H1 (cell line): ENCODE data around the gene EEPD1. TPM values are rescaled to one million over a fixed set of nuclear protein-coding genes. Genes with fewer than 3 reads are reported as not detected.

ENCODE experiments used
- CTCF ChIA-PET: fragments of 300-600 bp; sonication (Branson Sonifier 250); formaldehyde crosslinking; loops from one replicate; lab custom pipeline; 2021; ENCODE audit not compliant: partially characterized antibody; lab: Charles Lee
- POLR2A ChIA-PET: fragments of 300-600 bp; sonication (Branson Sonifier 250); formaldehyde crosslinking; loops from one replicate; lab custom pipeline; 2021; ENCODE audit warnings: inconsistent platforms; ENCODE audit not compliant: partially characterized antibody; lab: Charles Lee
- DNase-seq, 2 experiments: peaks; one replicate each; pipeline versions ENCODE4 v3.0.0 to v3.0.0-alpha.2; 2010 to 2022; ENCODE audit warnings: low spot score in 2 of 2, low read depth in 1 of 2, mixed read lengths in 1 of 2
- FAIRE-seq: peaks from 2 replicates; lab custom pipeline; 2011; peaks lifted over from hg19 to GRCh38; lab: Jason Lieb, UNC
- H2AFZ ChIP-seq: 2 replicates; pipeline ENCODE4 v1.8.1; 2012; ENCODE audit warnings: low read length, inconsistent platforms
- H2AK5ac ChIP-seq: 2 replicates; pipeline ENCODE4 v1.6.1; 2013; ENCODE audit warnings: low read depth, low read length
- H2BK120ac ChIP-seq: replicated peaks from 2 replicates; pipeline ENCODE3; 2013; ENCODE audit warnings: low read depth, low read length, inconsistent platforms
- H2BK12ac ChIP-seq: 2 replicates; pipeline ENCODE4 v1.6.1; 2013; ENCODE audit warnings: low read depth, low read length
- H2BK15ac ChIP-seq: 2 replicates; pipeline ENCODE4 v1.6.1; 2013; ENCODE audit warnings: low read length
- H2BK20ac ChIP-seq: 2 replicates; pipeline ENCODE4 v1.6.1; 2013; ENCODE audit warnings: low read length
- H2BK5ac ChIP-seq: 2 replicates; pipeline ENCODE4 v1.6.1; 2013; ENCODE audit warnings: low read depth, low read length
- H3K14ac ChIP-seq: 2 replicates; pipeline ENCODE4 v1.6.1; 2013; ENCODE audit warnings: inconsistent platforms; ENCODE audit not compliant: insufficient read length
- H3K18ac ChIP-seq: 2 replicates; pipeline ENCODE4 v1.6.1; 2013; ENCODE audit warnings: low read length; ENCODE audit errors: extremely low read depth
- H3K23ac ChIP-seq: 2 replicates; pipeline ENCODE4 v1.6.1; 2013; ENCODE audit warnings: inconsistent platforms; ENCODE audit not compliant: insufficient read length
- H3K23me2 ChIP-seq: 2 replicates; pipeline ENCODE4 v1.6.1; 2013; ENCODE audit warnings: low read depth, low read length
- H3K27ac ChIP-seq: 2 replicates; pipeline ENCODE4 v1.6.1; 2011; ENCODE audit warnings: low read depth, low read length, inconsistent platforms
- H3K27me3 ChIP-seq, 4 experiments: replicated peaks in 1 of 4; 1 replicate in 1 of 4; 2 replicates in 3 of 4; pipeline versions ENCODE4 v1.6.1 to v1.8.1; 2011 to 2013; ENCODE audit warnings: low read length in 3 of 4, mild to moderate bottlenecking in 3 of 4, inconsistent platforms in 2 of 4, mixed read lengths in 2 of 4, moderate library complexity in 1 of 4; ENCODE audit not compliant: control insufficient read depth in 3 of 4, insufficient read depth in 3 of 4; ENCODE audit errors: extremely low read depth in 1 of 4
- H3K36me3 ChIP-seq, 4 experiments: 2 replicates each; pipeline versions ENCODE4 v1.6.1 to v1.8.1; 2011 to 2013; ENCODE audit warnings: mild to moderate bottlenecking in 4 of 4, low read length in 3 of 4, moderate library complexity in 2 of 4, control low read depth in 1 of 4, inconsistent platforms in 1 of 4; ENCODE audit not compliant: insufficient read depth in 4 of 4, control insufficient read depth in 2 of 4
- H3K4ac ChIP-seq: replicated peaks from 2 replicates; pipeline ENCODE3; 2013; ENCODE audit warnings: low read length, low read depth, mixed read lengths, inconsistent platforms; ENCODE audit not compliant: insufficient read length
- H3K4me1 ChIP-seq, 4 experiments: replicated peaks in 1 of 4; 1 replicate in 1 of 4; 2 replicates in 3 of 4; pipeline versions ENCODE4 v1.6.1 to v1.8.1; 2011 to 2013; ENCODE audit warnings: low read length in 3 of 4, inconsistent platforms in 2 of 4, mixed read lengths in 1 of 4; ENCODE audit not compliant: insufficient read depth in 4 of 4, control insufficient read depth in 3 of 4
- H3K4me2 ChIP-seq, 2 experiments: 2 replicates each; pipeline versions ENCODE4 v1.6.1 to v1.8.1; 2011 to 2013; ENCODE audit warnings: low read depth in 2 of 2, low read length in 2 of 2, control low read depth in 1 of 2, inconsistent platforms in 1 of 2, mild to moderate bottlenecking in 1 of 2; ENCODE audit not compliant: insufficient read depth in 1 of 2
- H3K4me3 ChIP-seq, 4 experiments: fragments of 200-600, 300-600 bp in 1 of 4; sonication (generic), shearing (Covaris generic), sonication (Bioruptor Twin) in 1 of 4; 2 replicates each; pipeline versions ENCODE4 v1.5.1 to v1.8.1; 2011 to 2016; ENCODE audit warnings: low read length in 4 of 4, low read depth in 3 of 4, control low read depth in 2 of 4, inconsistent platforms in 2 of 4, mild to moderate bottlenecking in 2 of 4, mixed read lengths in 1 of 4, moderate library complexity in 1 of 4; ENCODE audit not compliant: insufficient read depth in 2 of 4; ENCODE audit errors: extremely low read depth in 1 of 4
- H3K56ac ChIP-seq: replicated peaks from 2 replicates; pipeline ENCODE3; 2013; ENCODE audit warnings: low read depth, mild to moderate bottlenecking, mixed read lengths, low read length, inconsistent platforms; ENCODE audit not compliant: insufficient read length
- H3K79me1 ChIP-seq: 2 replicates; pipeline ENCODE4 v1.6.1; 2013; ENCODE audit warnings: low read depth, low read length, control low read depth
- H3K79me2 ChIP-seq, 2 experiments: 2 replicates each; pipeline versions ENCODE4 v1.6.1 to v1.8.1; 2012 to 2013; ENCODE audit warnings: low read length in 2 of 2, mild to moderate bottlenecking in 2 of 2, inconsistent platforms in 1 of 2; ENCODE audit not compliant: insufficient read depth in 2 of 2, control insufficient read depth in 1 of 2
- H3K9ac ChIP-seq, 4 experiments: replicated peaks in 1 of 4; 1 replicate in 1 of 4; 2 replicates in 3 of 4; pipeline versions ENCODE4 v1.6.1 to v1.8.1; 2011 to 2013; ENCODE audit warnings: low read depth in 3 of 4, low read length in 3 of 4, control low read depth in 2 of 4, mild to moderate bottlenecking in 2 of 4, moderate library complexity in 2 of 4, inconsistent platforms in 1 of 4; ENCODE audit errors: extremely low read depth in 1 of 4
- H3K9me3 ChIP-seq, 2 experiments: 2 replicates each; pipeline versions ENCODE4 v1.6.1 to v1.8.1; 2012 to 2013; ENCODE audit warnings: mild to moderate bottlenecking in 2 of 2, moderate library complexity in 2 of 2, control low read depth in 1 of 2, inconsistent platforms in 1 of 2, low read depth in 1 of 2, low read length in 1 of 2, mixed read lengths in 1 of 2; ENCODE audit not compliant: insufficient read depth in 2 of 2
- H4K20me1 ChIP-seq, 2 experiments: replicated peaks in 1 of 2; 2 replicates each; pipeline versions ENCODE3 to v1.8.1; 2011 to 2013; ENCODE audit warnings: inconsistent platforms in 2 of 2, low read length in 2 of 2, mild to moderate bottlenecking in 1 of 2; ENCODE audit not compliant: insufficient read depth in 2 of 2, control insufficient read depth in 1 of 2
- H4K5ac ChIP-seq: 2 replicates; pipeline ENCODE4 v1.6.1; 2013; ENCODE audit warnings: low read length, low read depth, mixed read lengths, inconsistent platforms; ENCODE audit not compliant: insufficient read length
- H4K8ac ChIP-seq: 2 replicates; pipeline ENCODE4 v1.8.0; 2013; ENCODE audit warnings: mild to moderate bottlenecking, moderate library complexity, low read length, inconsistent platforms; ENCODE audit not compliant: insufficient read depth; ENCODE audit errors: extremely low read depth
- H4K91ac ChIP-seq: replicated peaks from 2 replicates; pipeline ENCODE3; 2013; ENCODE audit warnings: low read length, mixed read lengths, inconsistent platforms; ENCODE audit not compliant: insufficient read length
- CREB1 ChIP-seq: IDR thresholded peaks from 2 replicates; pipeline ENCODE4 v1.6.1; 2012; ENCODE audit warnings: inconsistent platforms
- KDM1A ChIP-seq: fragments of 200-600, 300-600 bp; sonication (generic); IDR thresholded peaks from 2 replicates; pipeline ENCODE4 v1.7.1; 2016; ENCODE audit warnings: mild to moderate bottlenecking, low read length, borderline replicate concordance
- MAX ChIP-seq: IDR thresholded peaks from 2 replicates; pipeline ENCODE4 v1.6.1; 2012; ENCODE audit warnings: inconsistent platforms
- RFX5 ChIP-seq: IDR thresholded peaks from 2 replicates; pipeline ENCODE4 v1.6.1; 2011; ENCODE audit warnings: low read depth, low read length, improper control_type of control experiment, borderline replicate concordance
- SIN3A ChIP-seq, 2 experiments: IDR thresholded peaks in 1 of 2; conservative IDR thresholded peaks in 1 of 2; 2 replicates each; pipeline ENCODE4 v1.6.1; 2011 to 2012; ENCODE audit warnings: low read length in 2 of 2, improper control_type of control experiment in 1 of 2, low read depth in 1 of 2, mild to moderate bottlenecking in 1 of 2
- SRF ChIP-seq: IDR thresholded peaks from 2 replicates; pipeline ENCODE4 v1.6.1; 2011; ENCODE audit warnings: mild to moderate bottlenecking, low read depth, low read length, moderate library complexity
- TAF7 ChIP-seq: optimal IDR thresholded peaks from 2 replicates; pipeline ENCODE3; 2011; ENCODE audit warnings: low read depth, mild to moderate bottlenecking, inconsistent platforms, low read length, moderate library complexity, borderline replicate concordance
- TCF12 ChIP-seq: IDR thresholded peaks from 2 replicates; pipeline ENCODE4 v1.6.1; 2011; ENCODE audit warnings: low read depth, mild to moderate bottlenecking, low read length
- TEAD4 ChIP-seq: IDR thresholded peaks from 2 replicates; pipeline ENCODE4 v1.6.1; 2012; ENCODE audit warnings: low read depth, low read length, inconsistent platforms, mixed read lengths
- USF2 ChIP-seq: IDR thresholded peaks from 2 replicates; pipeline ENCODE4 v1.6.1; 2011; ENCODE audit warnings: low read length, improper control_type of control experiment
- ZNF274 ChIP-seq: IDR thresholded peaks from 2 replicates; pipeline ENCODE4 v1.7.0; 2012; ENCODE audit warnings: low read length, borderline replicate concordance; ENCODE audit errors: extremely low read depth
- WGBS, 2 experiments: shearing (Covaris generic) in 1 of 2; methylation state at CpG; one replicate each; pipeline versions ENCODE4 v1.1.6 to v1.1.7; 2013 to 2015; ENCODE audit warnings: low lambda C conversion rate in 2 of 2, mixed read lengths in 2 of 2, inconsistent platforms in 1 of 2, low coverage in 1 of 2, missing lambda C conversion rate in 1 of 2; ENCODE audit not compliant: insufficient replicate concordance in 2 of 2, insufficient coverage in 1 of 2, insufficient read length in 1 of 2; ENCODE audit errors: extremely low coverage in 1 of 2, missing lambda C conversion rate in 1 of 2; 5-methylcytosine and 5-hydroxymethylcytosine counted together
- polyA plus RNA-seq, 7 experiments: library from polyadenylated mRNA; depleted of rRNA in 3 of 7; stranded (reverse) in 5 of 7; unstranded in 2 of 7; fragments of >200 nt in 5 of 7; fragments of 200-250 nt in 2 of 7; gene quantifications; 1 replicate in 5 of 7; 2 replicates in 1 of 7; 4 replicates in 1 of 7; pipeline versions ENCODE4 v1.2.1 to v1.2.3, GENCODE V29; 2011 to 2013; ENCODE audit warnings: missing spikeins in 2 of 7, mixed read lengths in 2 of 7
- total RNA-seq: library from RNA; stranded (reverse); fragmentation: NEBNext Ultra II Directional; extraction: Animal tissue kit (Norgen Biotek cat#: 25700); gene quantifications from 2 replicates; pipeline ENCODE4 v1.2.1, GENCODE V29; 2021

The EEPD1 gene
- total and polyA plus RNA-seq, 2 of the 8 experiments (the other 6 are each of a cell fraction or from before 2014, with no cell fraction given), result 3.1 to 7.8 TPM

GRCh38 chr7:36107926-36108631, 45.0 kb upstream of the EEPD1 start:
- Histone ChIP-seq H3K4me2 (no peak overlapping the region), H4K91ac (no peak overlapping the region), H3K9ac (no peak overlapping the region), H3K36me3 (no peaks in the 10 kb centered on the region), H2BK5ac (no peak overlapping the region), H3K4me3 (no peak overlapping the region), H3K9me3 (no peaks in the 10 kb centered on the region), H3K56ac (no peak overlapping the region), H2BK120ac (no peak overlapping the region), H2BK15ac (no peak overlapping the region), H4K5ac (no peak overlapping the region), H4K20me1 (no peaks in the 10 kb centered on the region), H3K23ac (no peak overlapping the region), H4K8ac (no peak overlapping the region), H3K14ac (no peak overlapping the region), H3K27ac (no peak overlapping the region), H2AFZ (no peak overlapping the region), H3K18ac (no peak overlapping the region), H3K27me3 (no peaks in the 10 kb centered on the region), H3K4me1 (no peaks in the 10 kb centered on the region; a peak in 1 of 7 replicates), H2BK20ac (no peak overlapping the region), H2AK5ac (no peak overlapping the region), H2BK12ac (no peak overlapping the region), H3K79me1 (no peaks in the 10 kb centered on the region), H3K4ac (no peak overlapping the region), H3K79me2 (no peaks in the 10 kb centered on the region), H3K23me2 (no peaks in the 10 kb centered on the region)
- no peak for FAIRE-seq
- ChIA-PET POLR2A (no interaction called here), CTCF (interaction anchor here (0.9 to 3.0 kb wide), 2 partner anchors 21 to 86 kb away, joined by 3 to 12 read pairs; no protein-coding TSS in a partner anchor)
- DNase-seq, result no peak
- 76% methylated on average over 4 of the region's 4 CpGs; no CpG with 5 or more reads in 1 of the 2 experiments for WGBS, 2 experiments
- no peak for TF ChIP-seq TEAD4
- TF ChIP-seq MAX, result no peak
- TF ChIP-seq KDM1A, result no peak
- no peak for TF ChIP-seq TAF7
- TF ChIP-seq CREB1, result no peak
- TF ChIP-seq RFX5, result no peak
- TF ChIP-seq SRF, result no peak
- TF ChIP-seq USF2, result no peak
- TF ChIP-seq ZNF274, result no peak
- TF ChIP-seq TCF12, result no peak
- TF ChIP-seq SIN3A (conservative IDR thresholded peaks at IDR 0.05 in 1 of 2, IDR thresholded peaks at IDR 0.05 in 1 of 2; ENCODE audit: low read depth in 1 of 2, low read length in 2 of 2), result no peak
